Measurements from ENCODE around the gene TTLL11.
"Not testable (repeated sequence)": the region's sequence is repeated elsewhere in the genome, so short reads cannot be mapped to it uniquely, and the experiment has no call there.

Gene TTLL11

GRCh38 chr9:121987314-121987713 lies 105.8 kb downstream of the TTLL11 start:
- H3K27ac ChIP-seq, result no peak overlapping the region
- TF ChIP-seq CTCF (conservative IDR thresholded peaks at IDR 0.05; ENCODE audit: low read depth), result no peak
- DNase-seq (ENCODE audit: low spot score), result no peak
- POLR2A ChIA-PET (ENCODE audit: low non-redundant PET), result no interaction called here
- CTCF ChIA-PET, result no interaction called here

GRCh38 chr9:121985792-121986494 lies 107.2 kb downstream of the TTLL11 start:
- no peak for DNase-seq (ENCODE audit: low spot score)
- ChIA-PET CTCF (interaction anchor here (0.6 to 0.8 kb wide), 2 partner anchors 8 to 219 kb away, joined by 3 to 4 read pairs; no protein-coding TSS in a partner anchor), POLR2A (ENCODE audit: low non-redundant PET) (no interaction called here)
- H3K27ac ChIP-seq, result no peak overlapping the region
- TF ChIP-seq CTCF (conservative IDR thresholded peaks at IDR 0.05; ENCODE audit: low read depth), result no peak

- DNase-seq (ENCODE audit: low spot score), result no peak
- H3K27ac ChIP-seq, result no peak overlapping the region
- ChIA-PET CTCF (interaction anchor here (0.6 to 1.7 kb wide), 2 partner anchors 240 to 439 kb away, joined by 3 to 4 read pairs; no protein-coding TSS in a partner anchor), POLR2A (ENCODE audit: low non-redundant PET) (no interaction called here)
- TF ChIP-seq CTCF (conservative IDR thresholded peaks at IDR 0.05; ENCODE audit: low read depth), result no peak
These were observed 108.2 kb downstream of the TTLL11 start for GRCh38 chr9:121984726-121985402.

GRCh38 chr9:121983736-121984135 lies 109.4 kb downstream of the TTLL11 start:
- no peak overlapping the region for H3K27ac ChIP-seq
- no peak for TF ChIP-seq CTCF (conservative IDR thresholded peaks at IDR 0.05; ENCODE audit: low read depth)
- ChIA-PET CTCF (interaction anchor here (0.6 to 1.7 kb wide), 3 partner anchors 22 to 438 kb away, joined by 4 read pairs; no protein-coding TSS in a partner anchor), POLR2A (ENCODE audit: low non-redundant PET) (no interaction called here)
- DNase-seq (ENCODE audit: low spot score), result no peak

GRCh38 chr9:121981118-121981883 lies 111.8 kb downstream of the TTLL11 start:
- TF ChIP-seq CTCF (conservative IDR thresholded peaks at IDR 0.05; ENCODE audit: low read depth), result no peak
- no peak overlapping the region for H3K27ac ChIP-seq
- DNase-seq (ENCODE audit: low spot score), result no peak
- CTCF ChIA-PET, result no interaction called here
- POLR2A ChIA-PET (ENCODE audit: low non-redundant PET), result no interaction called here

- POLR2A ChIA-PET (ENCODE audit: low non-redundant PET); CTCF ChIA-PET; H3K27ac ChIP-seq; DNase-seq (ENCODE audit: low spot score): not testable (repeated sequence)
These were observed 112.4 kb downstream of the TTLL11 start for GRCh38 chr9:121980665-121981064.

All from RWPE1 (cell line).